ENCODE data around the gene SAP25. TPM values are rescaled to one million over a fixed set of nuclear protein-coding genes. Genes with fewer than 3 reads are reported as not detected.

The SAP25 gene
- total and polyA plus RNA-seq, 2 donors (not counting 1 experiment from before 2014, with no cell fraction given), result 51.7 to 71.9 TPM

GRCh38 chr7:100562195-100563099 is 11.3 kb downstream of the SAP25 start:
- DNase-seq (no peak), ATAC-seq (ENCODE audit: low read depth) (no peak)
- ChIA-PET POLR2A (no interaction called here), CTCF (interaction anchor here (1.0 to 9.8 kb wide), 10 partner anchors 8 to 162 kb away, joined by 3 to 226 read pairs (median 5); partner anchors contain the start of genes FBXO24, GIGYF1 and LRCH4)
- Histone ChIP-seq H3K9me3 (ENCODE audit: control extremely low read depth in 1 of 3, control insufficient read depth in 2 of 3, insufficient read depth in 1 of 3, low read length in 2 of 3) (no peaks in the 10 kb centered on the region), H3K79me2 (ENCODE audit: control insufficient read depth, insufficient read depth, low read length) (no peaks in the 10 kb centered on the region), H3K27ac (ENCODE audit: low read length in 2 of 2) (no peak overlapping the region), H3K4me3 (ENCODE audit: control extremely low read depth in 1 of 5, extremely low read depth in 1 of 5, insufficient read depth in 1 of 5, low read depth in 2 of 5, low read length in 4 of 5) (no peak overlapping the region), H4K20me1 (ENCODE audit: control insufficient read depth, insufficient read depth, low read length, poor library complexity, severe bottlenecking) (no peaks in the 10 kb centered on the region), H2AFZ (ENCODE audit: insufficient read depth, low read depth, low read length, poor library complexity, severe bottlenecking) (no peak overlapping the region), H3K4me1 (ENCODE audit: control insufficient read depth in 2 of 2, insufficient read depth in 2 of 2, low read length in 2 of 2) (peaks cover 6 to 14% of the 10 kb centered on the region in 2 donors), H3K9ac (ENCODE audit: low read length) (no peak overlapping the region), H3K27me3 (replicated peaks in 1 of 4; ENCODE audit: control extremely low read depth in 1 of 4, control insufficient read depth in 3 of 4, insufficient read depth in 4 of 4, low read length in 3 of 4) (no peaks in the 10 kb centered on the region), H3K4me2 (replicated peaks; ENCODE audit: low read depth, low read length, poor library complexity, severe bottlenecking) (no peak overlapping the region), H3K36me3 (replicated peaks in 1 of 2; ENCODE audit: control extremely low read depth in 1 of 2, control insufficient read depth in 1 of 2, extremely low read depth in 1 of 2, insufficient read depth in 2 of 2, low read length in 1 of 2) (peaks cover 0 to 8% of the 10 kb centered on the region in 2 experiments)
- no peak for TF ChIP-seq CTCF (IDR thresholded peaks at IDR 0.05)
- TF ChIP-seq EZH2 (IDR thresholded peaks at IDR 0.05; ENCODE audit: borderline replicate concordance, insufficient read depth, low read depth, low read length, poor library complexity, severe bottlenecking), result no peak
- H3K9me3 Mint-ChIP-seq (ENCODE audit: insufficient read depth), result no peaks in the 10 kb centered on the region
- no peaks in the 10 kb centered on the region for H3K27me3 Mint-ChIP-seq
- H3K4me3 Mint-ChIP-seq, result no peak overlapping the region
- H3K4me1 Mint-ChIP-seq, result peaks cover 13% of the 10 kb centered on the region
- 96% methylated on average over 23 of the region's 26 CpGs for WGBS (ENCODE audit: insufficient coverage)
- intact Hi-C loops (cut with micrococcal nuclease), result no loop called here
- no peak overlapping the region for H3K27ac Mint-ChIP-seq
